Endothelial cell of umbilical vein (primary cell): Measurements from ENCODE around the gene CELF5. TPM values are rescaled to one million over a fixed set of nuclear protein-coding genes. Genes with fewer than 3 reads are reported as not detected.

ENCODE experiments used
- BruUV-seq: library from RNA; stranded (reverse); fragments of 400-500 nt; replicated peaks from 2 replicates; lab custom pipeline; 2021; lab: Mats Ljungman, UMichigan
- CTCF ChIA-PET: fragments of 300-600, 350-600 bp; sonication (Branson Sonifier 250); formaldehyde crosslinking; loops from one replicate; lab custom pipeline; 2021; ENCODE audit warnings: antibody characterized with exemption, inconsistent platforms; lab: Charles Lee
- POLR2A ChIA-PET: fragments of 300-600, 350-600 bp; sonication (Branson Sonifier 250); formaldehyde crosslinking; loops from one replicate; lab custom pipeline; 2021; ENCODE audit warnings: antibody characterized with exemption, inconsistent platforms; lab: Charles Lee
- DNase-seq: peaks from one replicate; pipeline ENCODE4 v3.0.0-alpha.2; 2011; ENCODE audit warnings: low read depth, low spot score
- FAIRE-seq: peaks from 2 replicates; lab custom pipeline; 2011; peaks lifted over from hg19 to GRCh38; lab: Jason Lieb, UNC
- H2AFZ ChIP-seq: 2 replicates; pipeline ENCODE4 v1.6.0; 2012; ENCODE audit warnings: low read depth, low read length, control low read depth, inconsistent platforms
- H3K27ac ChIP-seq: 2 replicates; pipeline ENCODE4 v1.5.1; 2011; ENCODE audit warnings: low read depth, mild to moderate bottlenecking, control low read depth, low read length, moderate library complexity; ENCODE audit not compliant: insufficient read depth
- H3K27me3 ChIP-seq, 2 experiments: 2 replicates each; pipeline versions ENCODE4 v1.6.0 to v1.6.1; 2011; ENCODE audit warnings: low read length in 2 of 2, mixed read lengths in 1 of 2; ENCODE audit not compliant: control insufficient read depth in 2 of 2, insufficient read depth in 2 of 2
- H3K36me3 ChIP-seq, 2 experiments: 2 replicates in 1 of 2; 3 replicates in 1 of 2; pipeline ENCODE4 v1.5.1; 2011; ENCODE audit warnings: low read length in 2 of 2, mild to moderate bottlenecking in 1 of 2, moderate library complexity in 1 of 2; ENCODE audit not compliant: control insufficient read depth in 2 of 2, insufficient read depth in 2 of 2; ENCODE audit errors: extremely low read depth in 1 of 2
- H3K4me1 ChIP-seq: 3 replicates; pipeline ENCODE4 v1.5.1; 2011; ENCODE audit warnings: mild to moderate bottlenecking, low read length; ENCODE audit not compliant: control insufficient read depth, insufficient read depth; ENCODE audit errors: extremely low read depth
- H3K4me2 ChIP-seq: 2 replicates; pipeline ENCODE4 v1.6.1; 2011; ENCODE audit warnings: low read length, control low read depth, mixed read lengths; ENCODE audit not compliant: insufficient read depth
- H3K4me3 ChIP-seq, 3 experiments: fragments of 200-600 bp in 1 of 3; sonication (generic), shearing (Covaris generic) in 1 of 3; replicated peaks in 1 of 3; 2 replicates each; pipeline ENCODE4 v1.5.1; 2011 to 2016; ENCODE audit warnings: control low read depth in 3 of 3, low read length in 3 of 3, mild to moderate bottlenecking in 2 of 3, inconsistent platforms in 1 of 3, low read depth in 1 of 3, moderate library complexity in 1 of 3; ENCODE audit not compliant: insufficient read depth in 1 of 3
- H3K79me2 ChIP-seq: 2 replicates; pipeline ENCODE4 v1.6.0; 2012; ENCODE audit warnings: low read length, inconsistent platforms; ENCODE audit not compliant: control insufficient read depth, insufficient read depth
- H3K9ac ChIP-seq: replicated peaks from 2 replicates; pipeline ENCODE3; 2011; ENCODE audit warnings: low read length, control low read depth; ENCODE audit not compliant: insufficient read depth; ENCODE audit errors: extremely low read depth
- H3K9me1 ChIP-seq: replicated peaks from 3 replicates; pipeline ENCODE4 v1.6.0; 2011; ENCODE audit warnings: mild to moderate bottlenecking, low read length; ENCODE audit not compliant: control insufficient read depth, insufficient read depth; ENCODE audit errors: extremely low read depth
- H3K9me3 ChIP-seq: replicated peaks from 2 replicates; pipeline ENCODE4 v1.5.1; 2012; ENCODE audit warnings: low read length, inconsistent platforms; ENCODE audit not compliant: control insufficient read depth, insufficient read depth
- H4K20me1 ChIP-seq: replicated peaks from 2 replicates; pipeline ENCODE3; 2011; ENCODE audit warnings: mild to moderate bottlenecking, low read length; ENCODE audit not compliant: control insufficient read depth, insufficient read depth; ENCODE audit errors: extremely low read depth
- EZH2 ChIP-seq: IDR thresholded peaks from 2 replicates; pipeline ENCODE4 v1.6.1; 2012; ENCODE audit warnings: borderline replicate concordance, low read depth, mild to moderate bottlenecking, moderate library complexity, low read length, inconsistent platforms; ENCODE audit not compliant: severe bottlenecking
- FOS ChIP-seq: IDR thresholded peaks from 2 replicates; pipeline ENCODE4 v1.6.1; 2011; ENCODE audit warnings: mild to moderate bottlenecking, low read length, moderate library complexity, borderline replicate concordance; ENCODE audit not compliant: insufficient read depth
- GATA2 ChIP-seq: IDR thresholded peaks from 2 replicates; pipeline ENCODE4 v1.7.0; 2011; ENCODE audit warnings: low read depth, mild to moderate bottlenecking, moderate library complexity, mixed read lengths, low read length; ENCODE audit not compliant: insufficient read length, insufficient read depth
- JUN ChIP-seq: IDR thresholded peaks from 2 replicates; pipeline ENCODE4 v1.6.1; 2011; ENCODE audit warnings: borderline replicate concordance, low read depth; ENCODE audit not compliant: insufficient read length, insufficient read depth
- MYC ChIP-seq: IDR thresholded peaks from one replicate; pipeline ENCODE4 v1.6.1; 2011; ENCODE audit warnings: mild to moderate bottlenecking, low read depth, low read length
- POLR2A ChIP-seq: IDR thresholded peaks from 2 replicates; pipeline ENCODE4 v1.6.1; 2012; ENCODE audit warnings: low read depth, mild to moderate bottlenecking, control low read depth, low read length
- POLR2AphosphoS5 ChIP-seq: IDR thresholded peaks from 2 replicates; pipeline ENCODE4 v1.6.1; 2012; ENCODE audit warnings: low read depth, mild to moderate bottlenecking, control low read depth, low read length, moderate library complexity; ENCODE audit not compliant: insufficient read depth
- dilution Hi-C: fragments of 300-500 bp; cut with MboI; formaldehyde crosslinking; loops from one replicate; pipeline ENCODE4 v1.15.0; 2019; ENCODE audit warnings: low sequenced_read_pairs; ENCODE audit not compliant: extremely low pct_ligation_motif_present
- intact Hi-C: fragments of 100-400 bp; cut with micrococcal nuclease; formaldehyde crosslinking; loops from one replicate; pipeline ENCODE4 v1.10.0; 2022
- polyA plus RNA-seq, 4 experiments: library from polyadenylated mRNA; depleted of rRNA in 3 of 4; stranded (reverse) in 3 of 4; unstranded in 1 of 4; fragments of >200 nt; gene quantifications; 2 replicates each; pipeline versions ENCODE4 v1.2.1 to v1.2.3, GENCODE V29; 2011 to 2012; ENCODE audit warnings: missing spikeins in 1 of 4
- total RNA-seq: library from RNA; stranded (reverse); gene quantifications from 2 replicates; pipeline ENCODE4 v1.2.3, GENCODE V29; 2021
- TF ChIP-seq, protein P1 (sequence below): IDR thresholded peaks from 2 replicates; pipeline ENCODE4 v1.6.1; 2011; ENCODE audit not compliant: insufficient read depth, insufficient read length
- TF ChIP-seq, protein P2 (sequence below), 2 donors: IDR thresholded peaks; 1 replicate in 1 of 2; 2 replicates in 1 of 2; pipeline ENCODE4 v1.5.1; 2011; ENCODE audit warnings: low read length in 2 of 2, mild to moderate bottlenecking in 2 of 2, moderate library complexity in 2 of 2, control low read depth in 1 of 2, inconsistent platforms in 1 of 2, low read depth in 1 of 2; ENCODE audit not compliant: insufficient read depth in 1 of 2; ENCODE audit errors: extremely low read depth in 1 of 2

The CELF5 gene
- total and polyA plus RNA-seq, 2 donors (not counting 3 experiments of a cell fraction or from before 2014, with no cell fraction given): not detected

DNA sequence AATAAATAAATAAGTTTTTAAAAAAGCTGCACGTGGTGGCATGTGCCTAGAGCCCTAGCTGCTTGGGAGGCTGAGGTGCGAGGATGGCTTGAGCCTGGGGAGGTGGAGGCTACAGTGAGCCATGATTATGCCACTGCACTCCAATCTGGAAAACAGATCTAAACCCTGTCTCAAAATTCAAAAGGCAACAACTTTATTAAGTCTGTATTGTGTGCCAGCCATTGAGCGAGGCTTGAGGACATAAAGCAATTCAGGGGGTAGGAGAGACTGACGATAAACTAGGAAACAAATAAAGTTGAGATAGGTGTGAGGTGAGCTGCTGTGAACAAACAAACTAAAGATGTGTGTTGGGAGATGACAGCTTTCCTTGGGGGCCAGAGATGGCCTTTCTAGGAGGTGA is 8.7 kb downstream of the CELF5 start:
- H3K9me1 ChIP-seq: no peaks in the 10 kb centered on the region
- peaks cover 5 to 8% of the 10 kb centered on the region in 2 experiments for H3K27me3 ChIP-seq
- no peak for DNase-seq
- BruUV-seq: no TSS peak
- dilution Hi-C loops: no loop called here
- POLR2A ChIA-PET: no interaction called here
- TF ChIP-seq POLR2A (no peak), MYC (no peak), POLR2AphosphoS5 (no peak), GATA2 (no peak), EZH2 (no peak), FOS (no peak), JUN (no peak)
- TF ChIP-seq, protein P1, sequence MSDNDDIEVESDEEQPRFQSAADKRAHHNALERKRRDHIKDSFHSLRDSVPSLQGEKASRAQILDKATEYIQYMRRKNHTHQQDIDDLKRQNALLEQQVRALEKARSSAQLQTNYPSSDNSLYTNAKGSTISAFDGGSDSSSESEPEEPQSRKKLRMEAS: no peak
- TF ChIP-seq, protein P2, sequence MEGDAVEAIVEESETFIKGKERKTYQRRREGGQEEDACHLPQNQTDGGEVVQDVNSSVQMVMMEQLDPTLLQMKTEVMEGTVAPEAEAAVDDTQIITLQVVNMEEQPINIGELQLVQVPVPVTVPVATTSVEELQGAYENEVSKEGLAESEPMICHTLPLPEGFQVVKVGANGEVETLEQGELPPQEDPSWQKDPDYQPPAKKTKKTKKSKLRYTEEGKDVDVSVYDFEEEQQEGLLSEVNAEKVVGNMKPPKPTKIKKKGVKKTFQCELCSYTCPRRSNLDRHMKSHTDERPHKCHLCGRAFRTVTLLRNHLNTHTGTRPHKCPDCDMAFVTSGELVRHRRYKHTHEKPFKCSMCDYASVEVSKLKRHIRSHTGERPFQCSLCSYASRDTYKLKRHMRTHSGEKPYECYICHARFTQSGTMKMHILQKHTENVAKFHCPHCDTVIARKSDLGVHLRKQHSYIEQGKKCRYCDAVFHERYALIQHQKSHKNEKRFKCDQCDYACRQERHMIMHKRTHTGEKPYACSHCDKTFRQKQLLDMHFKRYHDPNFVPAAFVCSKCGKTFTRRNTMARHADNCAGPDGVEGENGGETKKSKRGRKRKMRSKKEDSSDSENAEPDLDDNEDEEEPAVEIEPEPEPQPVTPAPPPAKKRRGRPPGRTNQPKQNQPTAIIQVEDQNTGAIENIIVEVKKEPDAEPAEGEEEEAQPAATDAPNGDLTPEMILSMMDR (IDR thresholded peaks at IDR 0.05; ENCODE audit: extremely low read depth in 1 of 2, insufficient read depth in 1 of 2, low read depth in 1 of 2, low read length in 2 of 2): no peak
- FAIRE-seq: no peak
- no peak overlapping the region for H2AFZ ChIP-seq
- no peak overlapping the region for H3K4me2 ChIP-seq
- H3K4me1 ChIP-seq: no peaks in the 10 kb centered on the region
- intact Hi-C loops: no loop called here
- no peaks in the 10 kb centered on the region for H3K36me3 ChIP-seq
- no peak overlapping the region for H3K27ac ChIP-seq
- no peak overlapping the region for H3K9ac ChIP-seq
- no peaks in the 10 kb centered on the region for H3K79me2 ChIP-seq
- no peaks in the 10 kb centered on the region for H3K9me3 ChIP-seq
- H3K4me3 ChIP-seq: no peak overlapping the region
- no peaks in the 10 kb centered on the region for H4K20me1 ChIP-seq
- CTCF ChIA-PET: interaction anchor here (2.5 kb wide), 1 partner anchor 8 kb away, joined by 10 read pairs; the partner anchor contains the start of gene CELF5
